ENCODE results near the gene RAP1A.

RAP1A gene

GRCh38 chr1:111615870-111616715 is 3.5 kb upstream of the RAP1A start:
- Histone ChIP-seq H3K27me3 (ENCODE audit: insufficient read depth, low read length, poor library complexity, severe bottlenecking) (no peaks in the 10 kb centered on the region), H3K9me3 (ENCODE audit: insufficient read depth, low read depth, low read length) (no peaks in the 10 kb centered on the region), H2AFZ (ENCODE audit: low read length) (peak overlapping the region; percentile 85), H3K36me3 (ENCODE audit: insufficient read depth, low read length) (no peaks in the 10 kb centered on the region), H3K9me2 (replicated peaks; ENCODE audit: low read depth, low read length) (no peaks in the 10 kb centered on the region), H3K4me2 (ENCODE audit: low read depth, low read length, poor library complexity, severe bottlenecking) (peak overlapping the region; percentile 72), H4K20me1 (ENCODE audit: insufficient read depth, low read length, poor library complexity, severe bottlenecking) (peaks cover 12% of the 10 kb centered on the region), H3K9ac (ENCODE audit: low read depth, low read length, poor library complexity, severe bottlenecking) (peak overlapping the region; percentile 64), H3F3A (ENCODE audit: low read depth) (no peaks in the 10 kb centered on the region), H3K79me2 (ENCODE audit: insufficient read depth, low read length) (peaks cover 22% of the 10 kb centered on the region), H3K4me3 (ENCODE audit: low read length, poor library complexity, severe bottlenecking) (peak overlapping the region; percentile 54), H3K4me1 (ENCODE audit: insufficient read depth, low read length, poor library complexity, severe bottlenecking) (peaks cover 41% of the 10 kb centered on the region)
- no peak for TF ChIP-seq EZH2phosphoT487 (IDR thresholded peaks at IDR 0.05; ENCODE audit: borderline replicate concordance)

- peaks cover 42% of the 10 kb centered on the region for H3K79me2 ChIP-seq (ENCODE audit: insufficient read depth, low read length)
- H3K4me1 ChIP-seq (ENCODE audit: insufficient read depth, low read length, poor library complexity, severe bottlenecking), result peaks cover 56% of the 10 kb centered on the region
- H3K9me3 ChIP-seq (ENCODE audit: insufficient read depth, low read depth, low read length), result no peaks in the 10 kb centered on the region
- TF ChIP-seq EZH2phosphoT487 (IDR thresholded peaks at IDR 0.05; ENCODE audit: borderline replicate concordance), result no peak
- no peak for TF ChIP-seq CTCF (conservative IDR thresholded peaks at IDR 0.05; ENCODE audit: low read length)
- H3F3A ChIP-seq (ENCODE audit: low read depth), result no peaks in the 10 kb centered on the region
- H3K36me3 ChIP-seq (ENCODE audit: insufficient read depth, low read length), result no peaks in the 10 kb centered on the region
- H4K20me1 ChIP-seq (ENCODE audit: insufficient read depth, low read length, poor library complexity, severe bottlenecking), result peaks cover 30% of the 10 kb centered on the region
- no peak overlapping the region for H3K4me3 ChIP-seq (ENCODE audit: low read length, poor library complexity, severe bottlenecking)
- H3K27me3 ChIP-seq (ENCODE audit: insufficient read depth, low read length, poor library complexity, severe bottlenecking), result no peaks in the 10 kb centered on the region
- no peak overlapping the region for H2AFZ ChIP-seq (ENCODE audit: low read length)
- H3K9ac ChIP-seq (ENCODE audit: low read depth, low read length, poor library complexity, severe bottlenecking), result no peak overlapping the region
- no peaks in the 10 kb centered on the region for H3K9me2 ChIP-seq (replicated peaks; ENCODE audit: low read depth, low read length)
- H3K4me2 ChIP-seq (ENCODE audit: low read depth, low read length, poor library complexity, severe bottlenecking), result peak overlapping the region; percentile 93
Measured at GRCh38 chr1:111618081-111618480, 1.5 kb upstream of the RAP1A start.

GRCh38 chr1:111618961-111619634 is 491 bp upstream of the RAP1A start:
- TF ChIP-seq CTCF (conservative IDR thresholded peaks at IDR 0.05; ENCODE audit: low read length) (no peak), EZH2phosphoT487 (IDR thresholded peaks at IDR 0.05; ENCODE audit: borderline replicate concordance) (no peak)
- peak overlapping the region; percentile 78 for H3K9ac ChIP-seq (ENCODE audit: low read depth, low read length, poor library complexity, severe bottlenecking)
- H2AFZ ChIP-seq (ENCODE audit: low read length), result peak overlapping the region; percentile 90
- no peaks in the 10 kb centered on the region for H3K27me3 ChIP-seq (ENCODE audit: insufficient read depth, low read length, poor library complexity, severe bottlenecking)
- peak overlapping the region; percentile 93 for H3K4me2 ChIP-seq (ENCODE audit: low read depth, low read length, poor library complexity, severe bottlenecking)
- H3K36me3 ChIP-seq (ENCODE audit: insufficient read depth, low read length), result no peaks in the 10 kb centered on the region
- H3K9me3 ChIP-seq (ENCODE audit: insufficient read depth, low read depth, low read length), result no peaks in the 10 kb centered on the region
- H3K79me2 ChIP-seq (ENCODE audit: insufficient read depth, low read length), result peaks cover 52% of the 10 kb centered on the region
- no peaks in the 10 kb centered on the region for H3K9me2 ChIP-seq (replicated peaks; ENCODE audit: low read depth, low read length)
- peaks cover 38% of the 10 kb centered on the region for H4K20me1 ChIP-seq (ENCODE audit: insufficient read depth, low read length, poor library complexity, severe bottlenecking)
- H3K4me1 ChIP-seq (ENCODE audit: insufficient read depth, low read length, poor library complexity, severe bottlenecking), result peaks cover 62% of the 10 kb centered on the region
- H3K4me3 ChIP-seq (ENCODE audit: low read length, poor library complexity, severe bottlenecking), result peak overlapping the region; percentile 87
- no peaks in the 10 kb centered on the region for H3F3A ChIP-seq (ENCODE audit: low read depth)
